Measurements from ENCODE around the gene SV2C.
"Not testable (repeated sequence)": the region's sequence is repeated elsewhere in the genome, so short reads cannot be mapped to it uniquely, and the experiment has no call there.

Gene SV2C

GRCh38 chr5:76305775-76306174 is 222.6 kb downstream of the SV2C start:
- DNase-seq: no peak

- no peak for DNase-seq
Observed at GRCh38 chr5:76310208-76310607, 227.0 kb downstream of the SV2C start.

- DNase-seq: no peak
Observed at GRCh38 chr5:76312783-76313182, 229.6 kb downstream of the SV2C start.

GRCh38 chr5:76314643-76315042 is 231.5 kb downstream of the SV2C start:
- DNase-seq: no peak

- no peak for DNase-seq
Observed at GRCh38 chr5:76319673-76320072, 236.5 kb downstream of the SV2C start.

GRCh38 chr5:76323494-76323893 is 240.3 kb downstream of the SV2C start:
- DNase-seq: not testable (repeated sequence)

- no peak for DNase-seq
Observed at GRCh38 chr5:76325326-76325725, 242.1 kb downstream of the SV2C start.

GRCh38 chr5:76325876-76326491 is 242.8 kb downstream of the SV2C start:
- DNase-seq: no peak

GRCh38 chr5:76326577-76327302 is 243.6 kb downstream of the SV2C start:
- no peak for DNase-seq

- DNase-seq: no peak
Observed at GRCh38 chr5:76329346-76329745, 246.2 kb downstream of the SV2C start.

GRCh38 chr5:76331126-76331525 is 247.9 kb downstream of the SV2C start:
- DNase-seq: peak; percentile 59

GRCh38 chr5:76332102-76332501 is 248.9 kb downstream of the SV2C start:
- DNase-seq: peak; percentile 30

GRCh38 chr5:76332611-76333205 is 249.5 kb downstream of the SV2C start:
- DNase-seq: peak; percentile 33

GRCh38 chr5:76333571-76333970 is 250.4 kb downstream of the SV2C start:
- DNase-seq: no peak

- no peak for DNase-seq
Observed at GRCh38 chr5:76334574-76334973, 251.4 kb downstream of the SV2C start.

- not testable (repeated sequence) for DNase-seq
Observed at GRCh38 chr5:76335451-76335850, 252.3 kb downstream of the SV2C start.

GRCh38 chr5:76336253-76336809 is 253.1 kb downstream of the SV2C start:
- not testable (repeated sequence) for DNase-seq

GRCh38 chr5:76337953-76338451 is 254.8 kb downstream of the SV2C start:
- DNase-seq: peak; percentile 68

GRCh38 chr5:76339919-76340318 is 256.7 kb downstream of the SV2C start:
- no peak for DNase-seq

- DNase-seq: no peak
Observed at GRCh38 chr5:76341651-76342334, 258.6 kb downstream of the SV2C start.

- DNase-seq: no peak
Observed at GRCh38 chr5:76342474-76342873, 259.3 kb downstream of the SV2C start.

- no peak for DNase-seq
Observed at GRCh38 chr5:76345582-76345981, 262.4 kb downstream of the SV2C start.

- DNase-seq: no peak
Observed at GRCh38 chr5:76351176-76351575, 268.0 kb downstream of the SV2C start.
